Loucy (cell line): ENCODE results near the gene SSBP2.

Source experiments
- CTCF ChIP-seq: fragments of 200-600 bp; sonication (generic); conservative IDR thresholded peaks from 2 replicates; pipeline ENCODE4 v1.5.1; 2014; ENCODE audit warnings: mild to moderate bottlenecking, antibody characterized with exemption, low read length
- EZH2phosphoT487 ChIP-seq: fragments of 200-600 bp; IDR thresholded peaks from 2 replicates; pipeline ENCODE4 v1.6.1; 2018; ENCODE audit warnings: antibody characterized with exemption, mild to moderate bottlenecking, moderate library complexity, borderline replicate concordance

- TF ChIP-seq CTCF = no peak
- TF ChIP-seq EZH2phosphoT487 = no peak
These were observed 145.6 kb downstream of the SSBP2 start for GRCh38 chr5:81605299-81605698.
